ENCODE data around the gene CD300LF. TPM values are rescaled to one million over a fixed set of nuclear protein-coding genes. Genes with fewer than 3 reads are reported as not detected.

Gene CD300LF
- total RNA-seq, 1 donor from 2014 or later, result not detected

DNA sequence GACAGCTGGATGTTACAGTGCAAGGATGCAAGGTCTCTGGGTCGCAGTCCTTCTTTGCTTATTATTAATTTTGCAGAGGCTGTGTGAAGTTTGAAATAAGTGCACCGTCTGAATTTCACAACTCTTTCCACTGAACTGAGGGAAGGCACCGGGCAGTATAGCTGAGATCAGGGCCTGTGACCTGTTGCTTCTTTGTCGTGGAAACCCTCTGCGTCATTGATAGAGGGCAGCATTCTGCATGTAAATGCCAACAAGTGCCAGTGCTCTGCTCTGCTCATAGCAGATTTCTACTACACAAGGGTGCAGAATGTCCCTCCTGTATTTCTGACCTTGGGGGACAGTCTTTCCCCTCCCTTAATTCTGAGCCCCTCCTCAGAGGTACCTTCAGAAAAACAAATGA is 26.0 kb downstream of the CD300LF start:
- no peaks in the 10 kb centered on the region for H3K36me3 Mint-ChIP-seq
- no peak overlapping the region for H3K27ac Mint-ChIP-seq
- H3K27me3 Mint-ChIP-seq (ENCODE audit: low read depth), result peaks cover 60% of the 10 kb centered on the region
- DNase-seq (ENCODE audit: low spot score in 2 of 2, unreplicated experiment in 2 of 2), result no peak
- no peaks in the 10 kb centered on the region for H3K9me3 Mint-ChIP-seq
- TF ChIP-seq, protein P1, sequence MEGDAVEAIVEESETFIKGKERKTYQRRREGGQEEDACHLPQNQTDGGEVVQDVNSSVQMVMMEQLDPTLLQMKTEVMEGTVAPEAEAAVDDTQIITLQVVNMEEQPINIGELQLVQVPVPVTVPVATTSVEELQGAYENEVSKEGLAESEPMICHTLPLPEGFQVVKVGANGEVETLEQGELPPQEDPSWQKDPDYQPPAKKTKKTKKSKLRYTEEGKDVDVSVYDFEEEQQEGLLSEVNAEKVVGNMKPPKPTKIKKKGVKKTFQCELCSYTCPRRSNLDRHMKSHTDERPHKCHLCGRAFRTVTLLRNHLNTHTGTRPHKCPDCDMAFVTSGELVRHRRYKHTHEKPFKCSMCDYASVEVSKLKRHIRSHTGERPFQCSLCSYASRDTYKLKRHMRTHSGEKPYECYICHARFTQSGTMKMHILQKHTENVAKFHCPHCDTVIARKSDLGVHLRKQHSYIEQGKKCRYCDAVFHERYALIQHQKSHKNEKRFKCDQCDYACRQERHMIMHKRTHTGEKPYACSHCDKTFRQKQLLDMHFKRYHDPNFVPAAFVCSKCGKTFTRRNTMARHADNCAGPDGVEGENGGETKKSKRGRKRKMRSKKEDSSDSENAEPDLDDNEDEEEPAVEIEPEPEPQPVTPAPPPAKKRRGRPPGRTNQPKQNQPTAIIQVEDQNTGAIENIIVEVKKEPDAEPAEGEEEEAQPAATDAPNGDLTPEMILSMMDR (IDR thresholded peaks at IDR 0.05; ENCODE audit: unreplicated experiment), result no peak
- no peaks in the 10 kb centered on the region for H3K4me1 Mint-ChIP-seq
- H3K4me3 Mint-ChIP-seq, result no peak overlapping the region

DNA sequence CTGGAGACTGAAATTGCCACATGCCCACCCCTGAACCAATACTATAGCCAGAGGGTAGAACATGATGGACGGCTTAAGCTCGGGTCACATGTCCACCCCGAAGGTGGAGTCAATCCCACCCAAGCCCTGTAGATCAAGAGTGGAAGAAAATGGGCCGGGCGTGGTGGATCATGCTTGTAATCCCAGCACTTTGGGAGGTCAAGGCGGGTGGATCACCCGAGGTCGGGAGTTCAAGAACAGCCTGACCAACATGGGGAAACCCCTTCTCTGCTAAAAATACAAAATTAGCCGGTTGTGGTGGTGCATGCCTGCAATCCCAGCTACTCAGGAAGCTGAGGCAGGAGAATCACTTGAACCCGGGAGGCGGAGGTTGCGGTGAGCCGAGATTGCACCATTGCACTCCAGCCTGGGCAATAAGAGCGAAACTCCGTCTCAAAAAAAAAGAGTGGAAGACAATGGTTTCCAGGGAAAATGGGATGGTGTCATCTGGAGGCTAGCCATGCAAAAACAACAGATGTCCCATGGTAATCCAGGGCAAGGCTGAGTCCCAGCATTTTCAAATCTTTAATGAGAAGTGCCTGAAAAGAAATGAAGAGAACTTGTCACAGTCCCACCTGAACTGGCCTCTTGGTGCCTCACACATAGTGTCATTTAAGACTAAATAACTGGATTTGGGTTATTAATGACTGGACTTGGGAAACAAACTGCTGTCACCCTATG is 30.1 kb downstream of the CD300LF start:
- H3K4me1 Mint-ChIP-seq, result no peaks in the 10 kb centered on the region
- no peak overlapping the region for H3K27ac Mint-ChIP-seq
- DNase-seq (ENCODE audit: low spot score in 2 of 2, unreplicated experiment in 2 of 2), result no peak
- H3K4me3 Mint-ChIP-seq, result no peak overlapping the region
- no peaks in the 10 kb centered on the region for H3K9me3 Mint-ChIP-seq
- H3K27me3 Mint-ChIP-seq (ENCODE audit: low read depth), result peaks cover 78% of the 10 kb centered on the region
- TF ChIP-seq, protein P1 (IDR thresholded peaks at IDR 0.05; ENCODE audit: unreplicated experiment), result no peak
- H3K36me3 Mint-ChIP-seq, result no peaks in the 10 kb centered on the region

DNA sequence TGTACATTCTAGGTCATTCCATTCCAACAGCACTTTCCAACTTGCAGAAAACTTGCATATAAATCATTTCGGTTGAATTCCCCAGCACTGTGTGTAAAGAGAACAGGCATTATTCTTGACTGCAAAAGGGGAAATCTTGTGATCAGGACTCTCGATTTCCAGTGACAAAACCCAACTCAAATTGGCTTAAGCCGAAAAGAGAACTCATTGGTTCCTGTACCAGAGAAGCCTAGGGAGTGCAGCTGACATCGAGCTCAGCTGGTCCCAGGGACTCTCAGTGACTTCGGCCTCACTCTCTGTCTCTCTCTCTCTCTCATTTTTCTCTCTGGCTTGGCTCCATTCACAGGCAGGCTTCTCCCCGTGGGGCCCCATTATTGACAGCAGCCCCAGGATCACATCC is 30.7 kb downstream of the CD300LF start:
- H3K36me3 Mint-ChIP-seq, result no peaks in the 10 kb centered on the region
- TF ChIP-seq, protein P1 (IDR thresholded peaks at IDR 0.05; ENCODE audit: unreplicated experiment), result no peak
- DNase-seq (ENCODE audit: low spot score in 2 of 2, unreplicated experiment in 2 of 2), result no peak
- no peak overlapping the region for H3K27ac Mint-ChIP-seq
- no peak overlapping the region for H3K4me3 Mint-ChIP-seq
- peaks cover 81% of the 10 kb centered on the region for H3K27me3 Mint-ChIP-seq (ENCODE audit: low read depth)
- H3K4me1 Mint-ChIP-seq, result no peaks in the 10 kb centered on the region
- H3K9me3 Mint-ChIP-seq, result no peaks in the 10 kb centered on the region

DNA sequence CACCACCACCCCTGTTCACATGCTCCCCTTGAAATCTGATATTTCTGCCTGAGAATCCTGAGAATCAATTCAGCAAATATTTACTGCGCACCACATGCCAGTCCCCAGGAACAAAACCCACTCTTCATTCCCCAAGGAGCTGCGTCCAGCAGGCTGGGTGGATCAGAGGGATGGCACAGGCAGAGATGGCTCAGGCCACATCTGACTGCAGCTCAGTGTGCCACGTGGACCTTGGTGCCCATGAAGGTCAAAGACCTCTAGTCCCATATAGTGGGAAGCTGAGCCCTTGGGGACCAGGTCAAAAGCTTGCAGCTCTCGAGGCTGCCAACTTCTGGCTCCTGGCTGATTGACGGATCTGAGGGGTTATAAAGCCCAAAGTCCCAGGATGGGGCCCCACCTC is 31.8 kb downstream of the CD300LF start:
- peaks cover 83% of the 10 kb centered on the region for H3K27me3 Mint-ChIP-seq (ENCODE audit: low read depth)
- no peak overlapping the region for H3K27ac Mint-ChIP-seq
- no peak overlapping the region for H3K4me3 Mint-ChIP-seq
- no peaks in the 10 kb centered on the region for H3K36me3 Mint-ChIP-seq
- H3K4me1 Mint-ChIP-seq, result no peaks in the 10 kb centered on the region
- no peaks in the 10 kb centered on the region for H3K9me3 Mint-ChIP-seq
- TF ChIP-seq, protein P1 (IDR thresholded peaks at IDR 0.05; ENCODE audit: unreplicated experiment), result no peak
- no peak for DNase-seq (ENCODE audit: low spot score in 2 of 2, unreplicated experiment in 2 of 2)

DNA sequence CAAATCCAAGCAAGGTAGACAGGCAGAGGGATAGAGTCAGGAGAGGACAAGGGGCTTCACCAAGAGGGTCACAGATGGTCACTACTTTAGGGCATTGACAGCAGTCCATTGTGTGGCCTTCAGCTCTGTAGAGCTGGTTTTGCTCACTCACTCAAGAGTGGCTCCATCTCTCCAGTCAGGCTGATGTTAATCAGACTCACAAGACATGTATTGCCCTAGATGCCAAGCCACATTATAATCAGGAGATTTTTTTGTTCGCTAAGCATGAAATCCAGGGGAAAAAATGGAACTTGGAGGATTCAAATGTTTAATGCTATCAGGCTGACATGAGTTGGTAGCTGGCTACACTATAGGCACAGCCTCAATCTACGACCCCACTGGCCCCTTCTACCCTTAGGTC is 32.5 kb downstream of the CD300LF start:
- Mint-ChIP-seq H3K36me3 (no peaks in the 10 kb centered on the region), H3K27me3 (ENCODE audit: low read depth) (peaks cover 84% of the 10 kb centered on the region), H3K27ac (no peak overlapping the region), H3K4me1 (no peaks in the 10 kb centered on the region), H3K4me3 (no peak overlapping the region), H3K9me3 (no peaks in the 10 kb centered on the region)
- DNase-seq (ENCODE audit: low spot score in 2 of 2, unreplicated experiment in 2 of 2), result no peak
- TF ChIP-seq, protein P1 (IDR thresholded peaks at IDR 0.05; ENCODE audit: unreplicated experiment), result no peak

All from mesothelial cell of epicardium (in vitro differentiated cells).